ENCODE data around the gene STON1.
"Not testable (repeated sequence)": the region's sequence is repeated elsewhere in the genome, so short reads cannot be mapped to it uniquely, and the experiment has no call there.

The STON1 gene

DNA sequence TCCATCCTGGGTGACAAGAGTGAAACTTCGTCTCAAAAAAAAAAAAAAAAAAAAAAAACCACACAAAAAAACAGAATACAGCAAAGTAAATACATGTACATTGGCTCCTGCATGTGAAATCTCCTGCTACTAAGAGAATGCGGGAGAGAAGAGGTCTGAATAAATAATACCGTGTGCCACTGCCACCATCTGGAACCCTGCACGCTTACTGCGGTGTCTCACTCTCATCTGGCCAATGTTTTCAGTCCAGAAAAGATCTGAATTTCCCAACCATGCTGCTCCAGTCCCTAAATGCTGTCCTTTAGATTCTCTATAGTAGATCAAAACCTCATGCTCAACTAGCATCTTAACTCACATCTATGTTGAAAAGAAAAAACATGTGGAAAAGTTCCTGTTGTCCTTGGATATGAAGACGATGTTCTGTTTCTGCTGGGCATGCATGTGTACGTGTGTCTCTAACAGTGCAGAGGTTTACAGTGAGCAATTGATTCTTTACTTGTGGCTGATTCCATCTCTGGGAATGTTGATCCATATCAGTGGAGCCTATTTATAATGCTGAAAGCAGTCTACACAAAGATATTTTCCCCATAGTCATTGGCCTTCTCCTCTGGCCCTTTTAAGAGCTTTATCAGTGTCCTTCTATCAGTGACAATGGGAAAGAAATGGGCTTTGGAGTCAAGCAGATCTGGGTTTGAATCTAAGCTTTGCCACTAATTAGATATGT is 11.9 kb downstream of the STON1 start:
- no peaks in the 10 kb centered on the region for H3K9me3 Mint-ChIP-seq
- no peaks in the 10 kb centered on the region for H3K27me3 Mint-ChIP-seq
- no peaks in the 10 kb centered on the region for H3K36me3 Mint-ChIP-seq (ENCODE audit: low read depth)
- no peak overlapping the region for H3K4me3 Mint-ChIP-seq
- H3K4me1 Mint-ChIP-seq (ENCODE audit: low read depth) = no peaks in the 10 kb centered on the region
- no peak overlapping the region for H3K27ac Mint-ChIP-seq

DNA sequence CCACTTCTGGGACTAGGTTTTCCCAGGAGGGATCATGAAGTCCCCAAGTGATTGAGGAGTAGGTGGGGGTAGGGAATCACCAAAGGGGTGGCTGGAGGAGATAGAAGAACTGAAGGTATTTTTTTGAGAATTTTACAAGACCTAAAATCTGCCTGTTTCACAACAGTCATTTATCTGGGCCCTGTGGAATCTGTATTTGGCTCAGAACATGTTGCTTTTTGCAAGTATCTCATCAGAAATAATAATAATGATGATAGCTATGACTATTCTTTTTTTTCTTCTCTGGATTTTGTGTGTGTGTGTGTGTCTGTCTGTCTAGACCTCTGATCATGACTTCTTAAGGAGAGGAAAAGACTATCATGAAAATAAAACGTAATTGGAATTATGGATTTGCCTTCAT is 13.9 kb downstream of the STON1 start:
- no peaks in the 10 kb centered on the region for H3K9me3 Mint-ChIP-seq
- no peaks in the 10 kb centered on the region for H3K4me1 Mint-ChIP-seq (ENCODE audit: low read depth)
- H3K4me3 Mint-ChIP-seq = no peak overlapping the region
- H3K27ac Mint-ChIP-seq = no peak overlapping the region
- H3K36me3 Mint-ChIP-seq (ENCODE audit: low read depth) = no peaks in the 10 kb centered on the region
- H3K27me3 Mint-ChIP-seq = no peaks in the 10 kb centered on the region

DNA sequence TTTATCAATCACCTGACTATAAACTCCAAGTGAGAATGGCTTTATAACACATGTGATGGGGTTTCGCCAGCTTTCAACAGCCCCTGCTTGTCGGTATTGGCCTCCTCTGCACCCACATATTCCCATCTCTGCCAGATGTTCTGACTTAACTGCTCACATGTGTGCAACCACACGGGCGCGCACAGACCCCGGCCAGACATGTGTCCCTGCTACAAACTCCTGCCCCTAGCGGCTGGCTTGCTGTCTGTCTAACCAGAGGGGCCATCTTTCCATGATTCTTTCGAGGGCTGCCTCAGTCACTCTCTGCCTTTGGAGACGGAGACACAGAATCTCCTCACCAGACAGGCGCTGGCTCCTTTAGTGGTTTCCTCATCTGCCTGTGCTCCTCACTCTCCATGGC is 15.3 kb downstream of the STON1 start:
- no peaks in the 10 kb centered on the region for H3K4me1 Mint-ChIP-seq (ENCODE audit: low read depth)
- no peaks in the 10 kb centered on the region for H3K36me3 Mint-ChIP-seq (ENCODE audit: low read depth)
- no peak overlapping the region for H3K4me3 Mint-ChIP-seq
- no peak overlapping the region for H3K27ac Mint-ChIP-seq
- H3K9me3 Mint-ChIP-seq = no peaks in the 10 kb centered on the region
- no peaks in the 10 kb centered on the region for H3K27me3 Mint-ChIP-seq

DNA sequence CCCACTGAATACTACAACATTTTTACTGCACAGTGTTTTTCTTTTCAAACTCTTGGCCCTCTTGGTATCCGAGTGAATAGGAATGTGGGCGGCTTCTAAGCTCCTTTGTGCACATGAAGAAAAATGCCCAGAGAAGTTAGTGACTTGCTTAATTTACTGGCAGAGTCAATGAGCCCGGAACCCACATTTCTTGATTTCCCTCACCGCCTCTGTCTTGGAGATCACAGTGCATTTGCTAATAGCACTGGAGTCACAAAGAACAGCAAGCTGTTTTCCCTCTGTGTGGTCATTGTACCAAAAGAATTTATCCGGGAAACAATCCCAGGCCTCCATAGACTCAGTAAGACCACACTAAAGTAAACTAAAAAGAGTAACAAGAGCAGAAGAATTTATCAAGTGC is 18.9 kb downstream of the STON1 start:
- H3K27me3 Mint-ChIP-seq = no peaks in the 10 kb centered on the region
- H3K4me1 Mint-ChIP-seq (ENCODE audit: low read depth) = no peaks in the 10 kb centered on the region
- H3K27ac Mint-ChIP-seq = no peak overlapping the region
- H3K9me3 Mint-ChIP-seq = no peaks in the 10 kb centered on the region
- no peak overlapping the region for H3K4me3 Mint-ChIP-seq
- no peaks in the 10 kb centered on the region for H3K36me3 Mint-ChIP-seq (ENCODE audit: low read depth)

DNA sequence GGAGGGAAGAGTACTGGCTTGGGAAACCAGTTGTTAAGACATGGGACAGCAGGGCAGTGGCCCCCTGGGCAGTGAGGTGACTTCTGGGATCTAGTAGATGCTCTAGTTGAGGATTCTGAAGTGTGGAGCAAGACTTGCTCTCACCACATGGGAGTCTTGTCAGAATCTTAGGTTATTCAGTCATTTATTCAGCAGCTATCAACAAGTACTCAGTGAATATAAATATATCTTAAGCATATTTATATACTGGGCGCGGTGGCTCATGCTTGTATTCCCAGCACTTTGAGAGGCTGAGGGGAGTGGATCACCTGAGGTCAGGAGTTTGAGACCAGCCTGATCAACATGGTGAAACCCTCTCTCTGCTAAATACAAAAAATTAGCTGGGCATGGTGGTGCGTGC is 20.0 kb downstream of the STON1 start:
- Mint-ChIP-seq H3K4me1 (ENCODE audit: low read depth) (no peaks in the 10 kb centered on the region), H3K36me3 (ENCODE audit: low read depth) (no peaks in the 10 kb centered on the region), H3K4me3 (no peak overlapping the region), H3K9me3 (no peaks in the 10 kb centered on the region), H3K27me3 (no peaks in the 10 kb centered on the region), H3K27ac (no peak overlapping the region)

DNA sequence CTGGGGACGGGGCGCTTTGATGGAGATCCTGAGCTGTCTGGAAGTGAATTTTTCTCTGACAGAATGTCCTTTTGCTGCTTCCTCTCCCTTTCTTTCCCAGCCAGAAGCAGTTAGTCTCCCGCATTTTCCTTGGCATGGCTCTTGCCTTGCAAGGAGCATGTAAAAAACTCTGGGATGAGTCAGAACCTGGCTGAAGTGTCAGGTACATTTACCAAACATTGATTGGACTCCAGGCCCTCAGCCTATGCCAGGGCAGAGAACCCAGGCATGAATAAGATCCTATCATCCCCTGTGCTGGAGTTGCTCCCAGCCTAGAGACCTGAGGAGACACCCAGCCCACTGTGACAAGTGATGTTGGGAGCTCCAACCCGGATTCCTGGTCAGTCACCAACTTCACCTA is 21.6 kb downstream of the STON1 start:
- H3K36me3 Mint-ChIP-seq (ENCODE audit: low read depth) = no peaks in the 10 kb centered on the region
- H3K4me3 Mint-ChIP-seq = no peak overlapping the region
- no peaks in the 10 kb centered on the region for H3K9me3 Mint-ChIP-seq
- no peak overlapping the region for H3K27ac Mint-ChIP-seq
- H3K27me3 Mint-ChIP-seq = no peaks in the 10 kb centered on the region
- no peaks in the 10 kb centered on the region for H3K4me1 Mint-ChIP-seq (ENCODE audit: low read depth)

DNA sequence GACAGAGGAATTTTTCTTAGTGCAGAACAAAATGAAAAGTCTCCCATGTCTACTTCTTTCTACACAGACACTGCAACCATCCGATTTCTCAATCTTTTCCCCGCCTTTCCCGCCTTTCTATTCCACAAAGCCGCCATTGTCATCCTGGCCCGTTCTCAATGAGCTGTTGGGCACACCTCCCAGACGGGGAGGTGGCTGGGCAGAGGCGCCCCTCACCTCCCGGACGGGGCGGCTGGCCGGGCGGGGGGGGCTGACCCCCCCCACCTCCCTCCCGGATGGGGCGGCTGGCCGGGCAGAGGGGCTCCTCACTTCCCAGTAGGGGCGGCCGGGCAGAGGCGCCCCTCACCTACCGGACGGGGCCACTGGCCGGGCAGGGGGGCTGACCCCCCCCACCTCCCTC is 25.1 kb downstream of the STON1 start:
- not testable (repeated sequence) for H3K36me3 Mint-ChIP-seq (ENCODE audit: low read depth); H3K9me3 Mint-ChIP-seq; H3K27ac Mint-ChIP-seq; H3K27me3 Mint-ChIP-seq; H3K4me1 Mint-ChIP-seq (ENCODE audit: low read depth); H3K4me3 Mint-ChIP-seq

DNA sequence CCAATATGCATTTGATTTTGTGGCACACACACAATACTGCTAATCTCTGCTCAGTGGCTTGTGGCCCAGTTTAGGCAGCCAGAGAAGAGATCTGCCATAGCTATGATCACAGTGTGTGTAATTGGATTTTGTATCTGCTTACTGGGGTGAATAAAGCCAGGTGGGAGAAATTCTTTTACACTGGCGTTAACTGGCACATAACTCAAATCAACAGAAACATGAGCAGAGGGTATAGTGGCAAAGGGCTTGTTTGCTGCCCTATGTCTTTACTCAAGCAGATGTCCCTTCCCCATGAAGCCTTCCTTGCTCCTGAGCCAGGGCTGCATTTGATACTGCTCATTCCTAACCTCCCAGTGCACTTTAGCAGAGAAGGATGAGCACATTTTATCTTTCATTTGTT is 28.5 kb downstream of the STON1 start:
- no peak overlapping the region for H3K27ac Mint-ChIP-seq
- H3K9me3 Mint-ChIP-seq = no peaks in the 10 kb centered on the region
- no peaks in the 10 kb centered on the region for H3K36me3 Mint-ChIP-seq (ENCODE audit: low read depth)
- no peaks in the 10 kb centered on the region for H3K27me3 Mint-ChIP-seq
- no peaks in the 10 kb centered on the region for H3K4me1 Mint-ChIP-seq (ENCODE audit: low read depth)
- no peak overlapping the region for H3K4me3 Mint-ChIP-seq

DNA sequence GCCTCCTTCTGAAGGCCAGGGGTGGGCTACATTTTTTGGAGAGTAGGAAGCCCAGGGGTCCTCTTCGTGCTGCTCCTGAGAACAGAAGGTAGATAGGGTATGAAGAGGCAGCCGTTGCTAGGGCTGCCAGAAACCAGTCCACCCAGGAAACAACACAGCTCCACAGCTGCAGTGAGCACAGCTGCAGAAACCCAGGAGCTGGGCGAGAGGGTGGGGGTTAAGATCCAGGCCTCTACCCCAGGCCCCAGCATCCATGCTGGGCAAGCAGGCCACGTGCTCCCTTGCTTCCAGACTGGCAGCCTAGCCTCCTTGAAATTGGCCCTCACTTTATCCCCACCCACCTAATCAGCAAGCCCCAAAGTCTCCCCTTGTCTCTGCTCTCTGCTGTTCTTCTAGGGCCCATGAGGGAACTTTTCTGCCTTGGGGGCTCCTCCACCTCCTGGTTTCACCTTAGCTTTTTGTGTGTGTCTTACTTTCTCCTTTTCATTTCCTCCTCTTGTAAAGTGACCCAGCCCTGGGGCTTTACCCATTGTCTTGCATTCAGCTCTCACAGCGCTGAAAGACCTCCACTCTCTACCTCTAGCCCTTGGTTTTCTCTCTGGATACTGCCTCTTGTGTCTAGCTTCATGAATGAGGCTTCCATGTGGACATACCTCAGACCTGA is 30.7 kb downstream of the STON1 start:
- Mint-ChIP-seq H3K4me3 (no peak overlapping the region), H3K27me3 (no peaks in the 10 kb centered on the region), H3K9me3 (no peaks in the 10 kb centered on the region), H3K4me1 (ENCODE audit: low read depth) (no peaks in the 10 kb centered on the region), H3K36me3 (ENCODE audit: low read depth) (no peaks in the 10 kb centered on the region), H3K27ac (no peak overlapping the region)

DNA sequence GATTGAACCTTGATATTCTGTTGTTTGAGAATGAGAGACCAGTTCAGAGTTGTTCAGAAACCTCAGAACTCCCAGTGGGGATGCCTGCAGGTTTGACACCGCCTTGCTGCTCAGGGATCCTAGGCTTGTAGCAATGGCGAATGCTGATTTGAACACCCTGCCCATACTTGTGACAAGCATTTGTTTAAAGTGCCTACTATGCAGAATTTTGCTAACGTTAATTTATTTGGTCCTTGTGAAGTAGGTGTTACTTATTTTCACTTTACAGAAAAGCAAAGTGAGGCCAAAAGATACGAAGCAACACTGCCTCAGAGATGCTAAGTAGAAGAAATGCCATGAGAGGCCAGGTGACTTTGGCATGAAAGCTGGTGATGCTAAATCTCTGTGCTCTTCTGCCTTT is 32.3 kb downstream of the STON1 start:
- Mint-ChIP-seq H3K4me1 (ENCODE audit: low read depth) (no peaks in the 10 kb centered on the region), H3K9me3 (no peaks in the 10 kb centered on the region), H3K4me3 (no peak overlapping the region), H3K27ac (no peak overlapping the region), H3K27me3 (no peaks in the 10 kb centered on the region), H3K36me3 (ENCODE audit: low read depth) (no peaks in the 10 kb centered on the region)

DNA sequence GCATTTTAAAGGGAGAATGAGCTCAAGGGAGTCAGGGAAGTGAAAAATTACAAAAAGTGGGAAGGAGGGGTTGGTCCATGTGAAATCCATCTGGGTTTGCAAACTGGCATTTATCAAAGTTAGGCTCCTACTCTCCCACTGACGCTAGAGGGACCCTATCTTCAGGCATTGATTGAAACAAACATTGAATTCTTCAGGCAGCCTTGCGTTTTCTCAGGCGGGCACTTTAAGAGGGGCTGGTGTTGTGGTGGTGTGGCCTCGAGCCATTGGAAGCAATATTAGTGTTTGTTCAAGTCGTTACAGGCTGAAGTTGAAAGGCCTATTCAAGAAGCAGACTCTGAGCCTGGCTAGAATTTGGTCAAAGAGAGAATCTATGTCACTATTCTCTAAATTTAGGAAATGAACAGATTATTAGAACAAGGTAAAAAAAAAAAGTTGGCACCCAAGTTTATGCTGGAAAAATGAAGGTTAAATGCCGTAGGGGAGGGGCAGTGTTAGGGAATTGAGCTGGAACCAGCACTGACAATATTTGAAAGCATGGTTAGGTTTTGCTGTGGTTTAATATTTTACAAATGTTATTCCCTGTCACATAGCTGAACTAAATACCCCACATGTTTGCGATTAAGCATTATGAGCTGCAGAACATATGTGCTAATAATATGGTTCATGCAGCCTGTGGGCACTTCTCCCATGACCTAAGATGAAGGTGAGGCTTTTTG is 36.8 kb downstream of the STON1 start:
- H3K4me3 Mint-ChIP-seq = no peak overlapping the region
- peaks cover 19% of the 10 kb centered on the region for H3K4me1 Mint-ChIP-seq (ENCODE audit: low read depth)
- no peaks in the 10 kb centered on the region for H3K27me3 Mint-ChIP-seq
- no peak overlapping the region for H3K27ac Mint-ChIP-seq
- no peaks in the 10 kb centered on the region for H3K36me3 Mint-ChIP-seq (ENCODE audit: low read depth)
- H3K9me3 Mint-ChIP-seq = no peaks in the 10 kb centered on the region

DNA sequence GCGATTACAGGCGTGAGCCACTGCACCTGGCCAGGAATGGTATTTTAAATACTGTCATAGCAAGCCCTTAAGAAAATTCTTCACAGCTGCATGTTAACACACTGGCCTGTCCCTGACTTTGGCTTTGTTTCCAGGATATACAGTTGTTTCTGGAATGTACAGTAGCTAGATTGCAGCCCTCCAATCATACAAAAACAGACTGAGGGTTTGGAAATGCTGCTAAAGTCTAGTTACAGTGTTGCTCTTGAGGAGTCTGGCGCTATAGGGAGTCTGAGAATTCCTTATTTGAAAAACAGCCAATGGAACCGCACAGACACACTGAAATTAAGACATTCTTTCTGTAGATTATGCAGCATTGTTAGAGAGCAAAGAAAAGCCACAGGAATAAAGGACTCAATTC is 37.7 kb downstream of the STON1 start:
- Mint-ChIP-seq H3K27me3 (no peaks in the 10 kb centered on the region), H3K27ac (no peak overlapping the region), H3K36me3 (ENCODE audit: low read depth) (no peaks in the 10 kb centered on the region), H3K4me1 (ENCODE audit: low read depth) (peaks cover 19% of the 10 kb centered on the region), H3K9me3 (no peaks in the 10 kb centered on the region), H3K4me3 (no peak overlapping the region)

DNA sequence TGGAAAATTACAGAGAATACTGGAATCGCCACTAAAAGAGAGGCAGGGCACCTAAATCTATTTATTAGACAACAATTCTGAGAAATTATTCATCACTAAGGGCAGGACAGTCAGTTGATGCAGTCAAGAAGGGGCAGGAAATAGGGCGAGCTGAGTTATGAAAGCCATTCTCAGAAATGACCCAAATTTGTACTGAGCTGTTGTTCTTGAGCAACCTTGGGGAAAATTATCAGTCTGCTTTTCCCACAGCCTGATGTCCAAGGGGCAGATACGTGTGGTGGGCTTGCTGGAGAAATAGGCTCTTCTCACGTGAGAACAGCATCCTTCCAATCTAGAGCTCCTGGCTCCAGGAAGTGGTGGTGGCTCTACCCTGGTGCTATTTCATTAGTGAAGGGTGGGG is 38.6 kb downstream of the STON1 start:
- peaks cover 19% of the 10 kb centered on the region for H3K4me1 Mint-ChIP-seq (ENCODE audit: low read depth)
- H3K9me3 Mint-ChIP-seq = no peaks in the 10 kb centered on the region
- H3K27ac Mint-ChIP-seq = peak overlapping the region; percentile 28

DNA sequence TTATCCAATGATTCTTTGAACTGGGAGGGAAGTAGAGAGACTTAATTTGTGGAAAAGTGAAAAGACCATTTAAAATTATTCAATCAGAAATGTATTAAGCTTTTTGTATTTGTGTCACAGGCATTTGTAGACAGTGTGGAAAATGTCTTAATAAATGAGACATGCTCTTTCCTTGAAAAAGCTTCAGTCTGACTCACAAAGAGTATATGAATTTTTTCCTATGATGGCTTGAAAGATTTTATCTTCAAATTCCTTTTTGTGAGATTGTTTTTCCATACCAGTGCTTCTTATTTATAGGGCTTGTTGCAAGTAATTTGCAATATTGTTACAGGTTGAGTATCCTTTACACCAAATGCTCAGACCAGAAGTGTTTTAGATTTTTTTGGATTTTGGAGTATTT is 39.5 kb downstream of the STON1 start:
- Mint-ChIP-seq H3K27me3 (no peaks in the 10 kb centered on the region), H3K27ac (peak overlapping the region; percentile 56), H3K4me3 (no peak overlapping the region), H3K9me3 (no peaks in the 10 kb centered on the region), H3K36me3 (ENCODE audit: low read depth) (no peaks in the 10 kb centered on the region), H3K4me1 (ENCODE audit: low read depth) (peaks cover 20% of the 10 kb centered on the region)

More for the DNA sequence above, 38.6 kb downstream of the STON1 start:
- Mint-ChIP-seq H3K4me3 (no peak overlapping the region), H3K27me3 (no peaks in the 10 kb centered on the region), H3K36me3 (ENCODE audit: low read depth) (no peaks in the 10 kb centered on the region)

DNA sequence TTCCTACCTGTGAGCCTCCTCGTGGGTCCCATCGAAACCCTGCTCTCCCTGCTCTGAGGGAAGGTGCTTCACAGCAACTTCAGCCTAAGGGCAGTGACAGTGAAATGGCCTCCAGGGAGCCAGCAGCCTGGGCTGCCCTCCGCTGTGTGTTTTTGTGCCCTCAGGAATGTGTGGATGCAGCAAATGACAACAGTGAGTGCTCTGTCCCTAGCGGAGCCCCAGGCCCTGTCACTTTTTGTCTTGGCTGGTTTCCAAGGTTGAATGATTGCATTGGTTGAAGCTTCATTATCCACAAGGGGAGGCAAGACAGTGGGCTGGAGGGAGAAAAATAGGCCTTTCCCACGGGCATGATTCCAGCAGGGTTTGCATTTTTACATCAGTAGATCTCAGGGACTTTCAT is 42.9 kb downstream of the STON1 start:
- Mint-ChIP-seq H3K27ac (no peak overlapping the region), H3K27me3 (no peaks in the 10 kb centered on the region), H3K4me1 (ENCODE audit: low read depth) (peaks cover 28% of the 10 kb centered on the region), H3K9me3 (no peaks in the 10 kb centered on the region), H3K4me3 (no peak overlapping the region), H3K36me3 (ENCODE audit: low read depth) (no peaks in the 10 kb centered on the region)
